Hepatocyte (in vitro differentiated cells): ENCODE measurements around the gene SLC22A7. TPM values are rescaled to one million over a fixed set of nuclear protein-coding genes. Genes with fewer than 3 reads are reported as not detected.

ENCODE experiments used
- DNase-seq: peaks from one replicate; pipeline ENCODE4 v3.0.0-alpha.2; 2016; ENCODE audit warnings: low spot score
- H2AFZ ChIP-seq: fragments of 200-600 bp; sonication (generic); 2 replicates; pipeline ENCODE4 v1.6.0; 2016; ENCODE audit warnings: antibody characterized with exemption, mild to moderate bottlenecking
- H3K27ac ChIP-seq: fragments of 200-600 bp; sonication (generic); 2 replicates; pipeline ENCODE4 v1.5.1; 2016; ENCODE audit warnings: mild to moderate bottlenecking
- H3K27me3 ChIP-seq: fragments of 200-600 bp; sonication (generic); 2 replicates; pipeline ENCODE4 v1.6.1; 2016
- H3K36me3 ChIP-seq: fragments of 200-600 bp; sonication (generic); replicated peaks from 2 replicates; pipeline ENCODE4 v1.5.1; 2016; ENCODE audit warnings: low read depth; ENCODE audit not compliant: insufficient read depth
- H3K4me1 ChIP-seq: fragments of 200-600 bp; sonication (generic); 2 replicates; pipeline ENCODE4 v1.5.1; 2016; ENCODE audit warnings: mild to moderate bottlenecking, moderate library complexity; ENCODE audit not compliant: insufficient read depth
- H3K4me2 ChIP-seq: fragments of 200-600 bp; sonication (generic); 2 replicates; pipeline ENCODE4 v1.6.0; 2016
- H3K4me3 ChIP-seq: fragments of 200-600 bp; sonication (generic); 2 replicates; pipeline ENCODE4 v1.5.1; 2016; ENCODE audit warnings: mild to moderate bottlenecking
- H3K79me2 ChIP-seq: fragments of 200-600 bp; sonication (generic); 2 replicates; pipeline ENCODE4 v1.6.0; 2017; ENCODE audit warnings: mild to moderate bottlenecking
- H3K9me2 ChIP-seq: fragments of 200-600 bp; sonication (generic); replicated peaks from 2 replicates; pipeline ENCODE4 v1.6.0; 2017; ENCODE audit warnings: mild to moderate bottlenecking; ENCODE audit not compliant: insufficient read depth
- H3K9me3 ChIP-seq: fragments of 200-600 bp; sonication (generic); 2 replicates; pipeline ENCODE4 v1.5.1; 2016; ENCODE audit warnings: low read depth, mild to moderate bottlenecking
- H4K20me1 ChIP-seq: fragments of 200-600 bp; sonication (generic); 2 replicates; pipeline ENCODE4 v1.6.0; 2016; ENCODE audit warnings: mild to moderate bottlenecking; ENCODE audit not compliant: insufficient read depth, poor library complexity, severe bottlenecking
- CTCF ChIP-seq: fragments of 200-600 bp; sonication (generic); IDR thresholded peaks from 2 replicates; pipeline ENCODE4 v1.5.1; 2016; ENCODE audit warnings: antibody characterized with exemption, mild to moderate bottlenecking; ENCODE audit not compliant: poor library complexity
- EZH2 ChIP-seq: fragments of 200-600 bp; sonication (generic); IDR thresholded peaks from 2 replicates; pipeline ENCODE4 v1.6.1; 2016; ENCODE audit warnings: antibody characterized with exemption, mild to moderate bottlenecking, borderline replicate concordance
- EZH2phosphoT487 ChIP-seq: fragments of 200-600 bp; sonication (generic); IDR thresholded peaks from one replicate; pipeline ENCODE4 v1.6.1; 2018; ENCODE audit warnings: antibody characterized with exemption, mild to moderate bottlenecking, low read depth, moderate library complexity; ENCODE audit not compliant: unreplicated experiment, severe bottlenecking
- WGBS: methylation state at CpG from one replicate; pipeline ENCODE4 v1.1.6; 2016; ENCODE audit warnings: low lambda C conversion rate; ENCODE audit errors: missing lambda C conversion rate; 5-methylcytosine and 5-hydroxymethylcytosine counted together
- polyA plus RNA-seq: library from polyadenylated mRNA; unstranded; fragments of >200 nt; fragmentation: Nextera tagmentation; extraction: Ambion mirVana; gene quantifications from 2 replicates; pipeline ENCODE4 v1.2.1, GENCODE V29; 2016
- total RNA-seq: library from RNA; depleted of rRNA; stranded (reverse); fragments of >200 nt; gene quantifications from 2 replicates; pipeline ENCODE4 v1.2.3, GENCODE V29; 2014

The SLC22A7 gene
- total and polyA plus RNA-seq, 2 experiments from 2014 or later: 31.5 to 40.1 TPM

GRCh38 chr6:43325876-43326275 lies 27.8 kb downstream of the SLC22A7 start:
- WGBS: 84% methylated on average over 1 of the region's 1 CpG
- H3K27ac ChIP-seq: no peak overlapping the region

DNA sequence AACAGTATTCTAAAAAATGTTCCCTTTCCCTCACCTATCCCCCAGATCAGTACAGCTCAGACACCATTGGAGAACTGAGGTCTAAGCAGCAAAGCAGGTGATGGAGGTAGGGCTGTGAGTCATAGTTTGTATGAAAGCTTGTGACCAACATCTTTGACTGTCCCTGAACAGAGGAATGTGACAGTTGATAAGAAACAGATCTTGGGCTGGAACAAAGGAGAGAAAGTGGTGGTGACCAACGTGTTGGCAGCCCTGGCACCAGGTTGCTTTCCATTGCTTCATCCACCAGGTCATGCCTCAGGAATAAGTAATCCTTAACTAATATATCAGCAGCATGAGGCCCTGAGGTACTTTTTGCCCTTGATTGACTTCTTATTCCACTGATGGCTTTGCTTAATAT lies 30.5 kb downstream of the SLC22A7 start:
- Histone ChIP-seq H4K20me1 (no peaks in the 10 kb centered on the region), H3K9me2 (no peaks in the 10 kb centered on the region), H3K79me2 (no peaks in the 10 kb centered on the region), H3K36me3 (no peaks in the 10 kb centered on the region), H3K27ac (peak overlapping the region; percentile 78), H3K4me3 (no peak overlapping the region), H3K4me2 (no peak overlapping the region), H3K9me3 (no peaks in the 10 kb centered on the region), H3K4me1 (peaks cover 4% of the 10 kb centered on the region), H3K27me3 (no peaks in the 10 kb centered on the region), H2AFZ (no peak overlapping the region)
- WGBS: 24% methylated on average over 1 of the region's 1 CpG
- no peak for TF ChIP-seq CTCF
- no peak for TF ChIP-seq EZH2phosphoT487
- TF ChIP-seq EZH2: no peak
- peak; percentile 63 for DNase-seq

More at GRCh38 chr6:43325876-43326275, 27.8 kb downstream of the SLC22A7 start:
- no peak overlapping the region for H3K4me3 ChIP-seq
- TF ChIP-seq CTCF: no peak
- TF ChIP-seq EZH2phosphoT487: no peak
- no peak for TF ChIP-seq EZH2
- DNase-seq: no peak
- H3K36me3 ChIP-seq: no peaks in the 10 kb centered on the region
- H3K9me2 ChIP-seq: no peaks in the 10 kb centered on the region
- H2AFZ ChIP-seq: no peak overlapping the region
- no peaks in the 10 kb centered on the region for H3K27me3 ChIP-seq
- no peak overlapping the region for H3K4me2 ChIP-seq
- no peaks in the 10 kb centered on the region for H4K20me1 ChIP-seq
- H3K9me3 ChIP-seq: no peaks in the 10 kb centered on the region
- H3K4me1 ChIP-seq: peaks cover 4% of the 10 kb centered on the region
- no peaks in the 10 kb centered on the region for H3K79me2 ChIP-seq

DNA sequence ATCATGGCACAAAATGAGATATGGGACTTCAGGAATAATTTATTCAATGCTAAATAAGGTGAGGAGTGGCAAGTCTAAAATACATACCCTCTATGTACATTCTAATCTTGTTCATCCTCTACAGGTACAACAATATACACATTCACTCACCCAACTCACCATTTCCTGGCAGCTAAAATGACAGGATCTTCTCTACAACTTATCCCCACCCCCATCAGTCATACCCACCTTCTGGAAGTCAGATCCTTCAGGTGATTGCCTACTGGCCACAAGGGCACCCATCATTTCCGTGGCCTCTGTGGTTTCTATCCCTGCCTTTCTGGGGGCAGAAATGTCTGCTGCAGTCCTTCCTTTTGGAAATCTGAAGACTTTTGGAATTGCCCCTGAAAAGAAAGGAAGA lies 33.4 kb downstream of the SLC22A7 start:
- Histone ChIP-seq H3K36me3 (no peaks in the 10 kb centered on the region), H3K4me1 (peaks cover 11% of the 10 kb centered on the region), H3K27me3 (no peaks in the 10 kb centered on the region), H3K4me2 (no peak overlapping the region), H3K79me2 (no peaks in the 10 kb centered on the region), H2AFZ (no peak overlapping the region), H4K20me1 (no peaks in the 10 kb centered on the region), H3K27ac (no peak overlapping the region), H3K9me3 (no peaks in the 10 kb centered on the region), H3K9me2 (no peaks in the 10 kb centered on the region), H3K4me3 (no peak overlapping the region)
- TF ChIP-seq EZH2phosphoT487: no peak
- no peak for DNase-seq
- WGBS: 82% methylated on average over 1 of the region's 1 CpG

- 76% methylated on average over 4 of the region's 4 CpGs for whole genome bisulfite sequencing
- TF ChIP-seq CTCF (no peak), EZH2phosphoT487 (no peak), EZH2 (no peak)
- Histone ChIP-seq H3K9me2 (no peaks in the 10 kb centered on the region), H2AFZ (no peak overlapping the region), H3K4me1 (peaks cover 11% of the 10 kb centered on the region), H3K27me3 (no peaks in the 10 kb centered on the region), H3K27ac (no peak overlapping the region), H3K4me2 (no peak overlapping the region), H3K36me3 (no peaks in the 10 kb centered on the region), H3K9me3 (no peaks in the 10 kb centered on the region), H3K4me3 (no peak overlapping the region), H4K20me1 (no peaks in the 10 kb centered on the region), H3K79me2 (no peaks in the 10 kb centered on the region)
- DNase-seq: no peak
These were observed 33.8 kb downstream of the SLC22A7 start for GRCh38 chr6:43331891-43332290.
